Peyer's patch (tissue), 4 donors: ENCODE data around the gene SH3GL1.

Source experiments
- CTCF ChIP-seq, 6 experiments: fragments of 450-650 bp in 4 of 6; fragments of 200-600 bp in 2 of 6; sonication (generic) in 1 of 6; IDR thresholded peaks; one replicate each; pipeline ENCODE4 v1.5.1; 2017 to 2019; ENCODE audit warnings: antibody characterized with exemption in 6 of 6, mild to moderate bottlenecking in 3 of 6, moderate library complexity in 1 of 6
- POLR2A ChIP-seq, 2 donors: fragments of 450-650 bp; IDR thresholded peaks; one replicate each; pipeline ENCODE4 v1.5.1; 2017; ENCODE audit warnings: antibody characterized with exemption in 2 of 2, mild to moderate bottlenecking in 2 of 2, moderate library complexity in 2 of 2

GRCh38 chr19:4376991-4377781, 23.2 kb downstream of the SH3GL1 start:
- TF ChIP-seq CTCF (IDR thresholded peaks at IDR 0.05) (no peak), POLR2A (IDR thresholded peaks at IDR 0.05) (no peak)
